ENCODE measurements around the gene APC2.
"Not testable (repeated sequence)": the region's sequence is repeated elsewhere in the genome, so short reads cannot be mapped to it uniquely, and the experiment has no call there.

APC2 gene

GRCh38 chr19:1416014-1416841 is 33.7 kb upstream of the APC2 start:
- DNase-seq: peak in 5 of 56 donors; percentile 27 to 58 (median 45)

GRCh38 chr19:1417145-1417544 is 32.8 kb upstream of the APC2 start:
- DNase-seq: peak in 17 of 56 donors; percentile 7 to 49 (median 23)

- DNase-seq: peak in 7 of 56 donors; percentile 16 to 43 (median 23)
Observed at GRCh38 chr19:1417681-1418495, 32.0 kb upstream of the APC2 start.

- no peak for DNase-seq
Observed at GRCh38 chr19:1418496-1418775, 31.5 kb upstream of the APC2 start.

- no peak for DNase-seq
Observed at GRCh38 chr19:1418951-1419738, 30.8 kb upstream of the APC2 start.

- DNase-seq: not testable (repeated sequence)
Observed at GRCh38 chr19:1420085-1420484, 29.8 kb upstream of the APC2 start.

GRCh38 chr19:1420590-1420989 is 29.3 kb upstream of the APC2 start:
- peak in 1 of 56 donors; percentile 30 for DNase-seq

GRCh38 chr19:1421218-1421957 is 28.5 kb upstream of the APC2 start:
- no peak for DNase-seq

GRCh38 chr19:1421958-1422305 is 28.0 kb upstream of the APC2 start:
- DNase-seq: no peak

- no peak for DNase-seq
Observed at GRCh38 chr19:1422360-1422759, 27.6 kb upstream of the APC2 start.

GRCh38 chr19:1422943-1423342 is 27.0 kb upstream of the APC2 start:
- no peak for DNase-seq

- no peak for DNase-seq
Observed at GRCh38 chr19:1423436-1424191, 26.3 kb upstream of the APC2 start.

- DNase-seq: no peak
Observed at GRCh38 chr19:1424192-1424955, 25.5 kb upstream of the APC2 start.

GRCh38 chr19:1425102-1425837 is 24.7 kb upstream of the APC2 start:
- no peak for DNase-seq

GRCh38 chr19:1425902-1426301 is 24.0 kb upstream of the APC2 start:
- no peak for DNase-seq

- no peak for DNase-seq
Observed at GRCh38 chr19:1426736-1427135, 23.2 kb upstream of the APC2 start.

GRCh38 chr19:1427221-1427920 is 22.6 kb upstream of the APC2 start:
- peak in 11 of 56 donors; percentile 7 to 57 (median 29) for DNase-seq

- no peak for DNase-seq
Observed at GRCh38 chr19:1428738-1429391, 21.1 kb upstream of the APC2 start.
